ENCODE results near the gene LDLRAD2. TPM values are rescaled to one million over a fixed set of nuclear protein-coding genes. Genes with fewer than 3 reads are reported as not detected.
A peak's percentile ranks its signal among the peaks of the same experiment; 100 is the strongest.

The LDLRAD2 gene
- total and polyA plus RNA-seq, 8 donors = 0.05 to 3.0 (median 0.09) TPM; not detected in 1

GRCh38 chr1:21853131-21853427 lies 41.0 kb downstream of the LDLRAD2 start:
- no peak for TF ChIP-seq CTCF (IDR thresholded peaks at IDR 0.05)
- no peak for DNase-seq
- H3K4me1 ChIP-seq = no peaks in the 10 kb centered on the region
- H3K9me3 ChIP-seq = no peaks in the 10 kb centered on the region
- peaks cover 0 to 44% (median 8%) of the 10 kb centered on the region in 3 donors for H3K36me3 ChIP-seq
- 91 to 95% methylated on average over 7 of the region's 7 CpGs for WGBS, 2 donors
- no peak for FAIRE-seq
- intact Hi-C loops (cut with DNase I) = no loop called here
- no peaks in the 10 kb centered on the region for H3K27me3 ChIP-seq
- H3K4me3 ChIP-seq = no peak overlapping the region
- no peak overlapping the region for H3K27ac ChIP-seq
- ATAC-seq = no peak

GRCh38 chr1:21854090-21854750 lies 42.2 kb downstream of the LDLRAD2 start:
- no peak for TF ChIP-seq CTCF (IDR thresholded peaks at IDR 0.05)
- H3K27ac ChIP-seq = no peak overlapping the region
- ATAC-seq (no peak), FAIRE-seq (no peak), DNase-seq (no peak)
- H3K9me3 ChIP-seq = no peaks in the 10 kb centered on the region
- peaks cover 0 to 42% (median 8%) of the 10 kb centered on the region in 3 donors for H3K36me3 ChIP-seq
- H3K4me3 ChIP-seq = no peak overlapping the region
- WGBS, 2 donors = 92 to 96% methylated on average over 21 of the region's 21 CpGs
- no peaks in the 10 kb centered on the region for H3K4me1 ChIP-seq
- intact Hi-C loops (cut with DNase I) = no loop called here
- no peaks in the 10 kb centered on the region for H3K27me3 ChIP-seq

- no peak for ATAC-seq
- intact Hi-C loops (cut with DNase I) = no loop called here
- DNase-seq = peak in 1 of 6 donors; percentile 57
- FAIRE-seq = no peak
- WGBS, 2 donors = 95 to 98% methylated on average over 13 of the region's 13 CpGs
- TF ChIP-seq CTCF (IDR thresholded peaks at IDR 0.05) = no peak
- no peak overlapping the region for H3K27ac ChIP-seq
- no peaks in the 10 kb centered on the region for H3K9me3 ChIP-seq
- H3K27me3 ChIP-seq = no peaks in the 10 kb centered on the region
- H3K4me1 ChIP-seq = no peaks in the 10 kb centered on the region
- peaks cover 0 to 39% (median 12%) of the 10 kb centered on the region in 3 donors for H3K36me3 ChIP-seq
- no peak overlapping the region for H3K4me3 ChIP-seq
These were observed 42.7 kb downstream of the LDLRAD2 start for GRCh38 chr1:21854751-21855131.

- intact Hi-C loops (cut with DNase I) = no loop called here
- FAIRE-seq (no peak), DNase-seq (peak in 1 of 6 donors; percentile 65), ATAC-seq (peak in 1 of 4 donors; percentile 14)
- 92% methylated on average over 32 to 35 of the region's 35 CpGs for WGBS, 2 donors
- H3K4me1 ChIP-seq = no peaks in the 10 kb centered on the region
- H3K9me3 ChIP-seq = no peaks in the 10 kb centered on the region
- no peak overlapping the region for H3K27ac ChIP-seq
- peaks cover 0 to 35% (median 12%) of the 10 kb centered on the region in 3 donors for H3K36me3 ChIP-seq
- H3K27me3 ChIP-seq = no peaks in the 10 kb centered on the region
- no peak for TF ChIP-seq CTCF (IDR thresholded peaks at IDR 0.05)
- no peak overlapping the region for H3K4me3 ChIP-seq
These were observed 43.4 kb downstream of the LDLRAD2 start for GRCh38 chr1:21855257-21856096.
